ENCODE measurements around the gene LRRC4B. TPM values are rescaled to one million over a fixed set of nuclear protein-coding genes. Genes with fewer than 3 reads are reported as not detected.

LRRC4B gene
- total and polyA plus RNA-seq, 2 of the 4 experiments (the other 2 are of a cell fraction): 0.03 TPM; not detected in 1

DNA sequence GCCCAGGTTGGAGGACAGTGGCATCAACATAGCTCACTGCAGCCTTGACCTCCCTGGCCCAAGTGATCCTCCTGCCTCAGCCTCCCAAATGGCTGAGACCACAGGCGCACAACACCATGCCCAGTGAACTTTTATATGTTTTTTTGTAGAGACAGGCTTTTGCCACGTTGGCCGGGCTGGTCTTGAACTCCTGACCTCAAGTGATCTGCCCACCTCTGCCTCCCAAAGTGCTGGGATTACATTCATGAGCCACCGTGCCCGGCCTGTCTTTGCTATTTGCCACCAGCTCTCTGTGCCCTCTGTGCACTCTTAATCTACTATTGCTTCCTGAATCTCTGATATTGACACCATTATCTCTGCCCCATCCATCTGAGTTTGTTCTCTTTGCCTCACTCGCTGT is 34.3 kb upstream of the LRRC4B start:
- H2AK5ac ChIP-seq (ENCODE audit: low read depth, low read length): no peak overlapping the region
- H3K27me3 ChIP-seq (ENCODE audit: control insufficient read depth, insufficient read depth, low read length): no peaks in the 10 kb centered on the region; the same call in 1 of the 2 replicates
- in situ Hi-C loops (cut with MboI; ENCODE audit: low sequenced_read_pairs): no loop called here
- no peak overlapping the region for H4K8ac ChIP-seq (ENCODE audit: low read depth in 2 of 2, low read length in 2 of 2)
- CTCF ChIA-PET: no interaction called here
- H4K20me1 ChIP-seq (ENCODE audit: insufficient read depth, low read length): no peaks in the 10 kb centered on the region
- intact Hi-C loops (cut with micrococcal nuclease): no loop called here
- BruUV-seq (replicated peaks): no TSS peak
- no peak overlapping the region for H3K9ac ChIP-seq (ENCODE audit: low read depth, low read length)
- dilution Hi-C loops (cut with HindIII; ENCODE audit: low sequenced_read_pairs, unreplicated experiment): no loop called here
- no peak overlapping the region for H2BK5ac ChIP-seq (ENCODE audit: low read depth, low read length, poor library complexity, severe bottlenecking)
- no peak overlapping the region for H2BK15ac ChIP-seq (ENCODE audit: low read depth, low read length)
- TF ChIP-seq POLR2A (IDR thresholded peaks at IDR 0.05; ENCODE audit: low read depth, low read length) (no peak), CHD1 (IDR thresholded peaks at IDR 0.05; ENCODE audit: low read depth, low read length) (no peak), NFE2L2 (IDR thresholded peaks at IDR 0.05; ENCODE audit: low read depth, low read length) (no peak), RFX5 (IDR thresholded peaks at IDR 0.05; ENCODE audit: low read depth, low read length) (no peak), RCOR1 (IDR thresholded peaks at IDR 0.05; ENCODE audit: insufficient replicate concordance, low read length) (no peak), SMC3 (IDR thresholded peaks at IDR 0.05; ENCODE audit: low read depth, low read length) (no peak), FOS (IDR thresholded peaks at IDR 0.05; ENCODE audit: low read depth, low read length) (no peak), RAD21 (IDR thresholded peaks at IDR 0.05; ENCODE audit: low read length) (no peak), MAFK (IDR thresholded peaks at IDR 0.05; ENCODE audit: low read depth, low read length) (no peak), CEBPB (IDR thresholded peaks at IDR 0.05; ENCODE audit: low read depth, low read length) (no peak), MXI1 (IDR thresholded peaks at IDR 0.05; ENCODE audit: borderline replicate concordance, low read depth, low read length) (no peak), MAZ (IDR thresholded peaks at IDR 0.05; ENCODE audit: borderline replicate concordance, low read depth, low read length) (no peak), BHLHE40 (IDR thresholded peaks at IDR 0.05; ENCODE audit: low read depth, low read length) (no peak)
- TF ChIP-seq, protein P1, sequence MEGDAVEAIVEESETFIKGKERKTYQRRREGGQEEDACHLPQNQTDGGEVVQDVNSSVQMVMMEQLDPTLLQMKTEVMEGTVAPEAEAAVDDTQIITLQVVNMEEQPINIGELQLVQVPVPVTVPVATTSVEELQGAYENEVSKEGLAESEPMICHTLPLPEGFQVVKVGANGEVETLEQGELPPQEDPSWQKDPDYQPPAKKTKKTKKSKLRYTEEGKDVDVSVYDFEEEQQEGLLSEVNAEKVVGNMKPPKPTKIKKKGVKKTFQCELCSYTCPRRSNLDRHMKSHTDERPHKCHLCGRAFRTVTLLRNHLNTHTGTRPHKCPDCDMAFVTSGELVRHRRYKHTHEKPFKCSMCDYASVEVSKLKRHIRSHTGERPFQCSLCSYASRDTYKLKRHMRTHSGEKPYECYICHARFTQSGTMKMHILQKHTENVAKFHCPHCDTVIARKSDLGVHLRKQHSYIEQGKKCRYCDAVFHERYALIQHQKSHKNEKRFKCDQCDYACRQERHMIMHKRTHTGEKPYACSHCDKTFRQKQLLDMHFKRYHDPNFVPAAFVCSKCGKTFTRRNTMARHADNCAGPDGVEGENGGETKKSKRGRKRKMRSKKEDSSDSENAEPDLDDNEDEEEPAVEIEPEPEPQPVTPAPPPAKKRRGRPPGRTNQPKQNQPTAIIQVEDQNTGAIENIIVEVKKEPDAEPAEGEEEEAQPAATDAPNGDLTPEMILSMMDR (conservative IDR thresholded peaks at IDR 0.05; ENCODE audit: low read depth, low read length): no peak
- TF ChIP-seq, protein P2, sequence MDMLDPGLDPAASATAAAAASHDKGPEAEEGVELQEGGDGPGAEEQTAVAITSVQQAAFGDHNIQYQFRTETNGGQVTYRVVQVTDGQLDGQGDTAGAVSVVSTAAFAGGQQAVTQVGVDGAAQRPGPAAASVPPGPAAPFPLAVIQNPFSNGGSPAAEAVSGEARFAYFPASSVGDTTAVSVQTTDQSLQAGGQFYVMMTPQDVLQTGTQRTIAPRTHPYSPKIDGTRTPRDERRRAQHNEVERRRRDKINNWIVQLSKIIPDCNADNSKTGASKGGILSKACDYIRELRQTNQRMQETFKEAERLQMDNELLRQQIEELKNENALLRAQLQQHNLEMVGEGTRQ (IDR thresholded peaks at IDR 0.05; ENCODE audit: low read depth, low read length): no peak
- TF ChIP-seq, protein P3, sequence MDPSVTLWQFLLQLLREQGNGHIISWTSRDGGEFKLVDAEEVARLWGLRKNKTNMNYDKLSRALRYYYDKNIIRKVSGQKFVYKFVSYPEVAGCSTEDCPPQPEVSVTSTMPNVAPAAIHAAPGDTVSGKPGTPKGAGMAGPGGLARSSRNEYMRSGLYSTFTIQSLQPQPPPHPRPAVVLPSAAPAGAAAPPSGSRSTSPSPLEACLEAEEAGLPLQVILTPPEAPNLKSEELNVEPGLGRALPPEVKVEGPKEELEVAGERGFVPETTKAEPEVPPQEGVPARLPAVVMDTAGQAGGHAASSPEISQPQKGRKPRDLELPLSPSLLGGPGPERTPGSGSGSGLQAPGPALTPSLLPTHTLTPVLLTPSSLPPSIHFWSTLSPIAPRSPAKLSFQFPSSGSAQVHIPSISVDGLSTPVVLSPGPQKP (IDR thresholded peaks at IDR 0.05; ENCODE audit: borderline replicate concordance, low read depth, low read length): no peak
- peaks cover 3% of the 10 kb centered on the region; the same call in 1 of the 2 replicates for H3K9me3 ChIP-seq (ENCODE audit: control insufficient read depth, insufficient read depth, low read length)
- POLR2A ChIA-PET (ENCODE audit: unreplicated experiment): no interaction called here
- DNase-seq (no peak), ATAC-seq (ENCODE audit: low read depth) (no peak)
- no peak overlapping the region for H2AK9ac ChIP-seq (replicated peaks; ENCODE audit: low read depth, low read length, poor library complexity)
- H3K4me2 ChIP-seq (ENCODE audit: low read depth, low read length): no peak overlapping the region
- 59% methylated on average over 4 of the region's 6 CpGs; no CpG with 5 or more reads in 1 of the 2 experiments for WGBS, 2 experiments (ENCODE audit: extremely low coverage in 2 of 2, insufficient read length in 1 of 2)
- no peak overlapping the region for H4K91ac ChIP-seq (ENCODE audit: insufficient read depth, low read depth, low read length)
- no peaks in the 10 kb centered on the region for H3K36me3 ChIP-seq (ENCODE audit: control insufficient read depth, insufficient read depth, low read length)
- no peaks in the 10 kb centered on the region for H3K79me1 ChIP-seq (ENCODE audit: low read depth in 1 of 2, low read length in 2 of 2)
- no peak overlapping the region for H3K4me3 ChIP-seq (ENCODE audit: insufficient read depth, low read depth, low read length)
- no peak overlapping the region for H3K27ac ChIP-seq (ENCODE audit: insufficient read depth, low read length)
- no peak overlapping the region for H3K18ac ChIP-seq (ENCODE audit: low read depth, low read length)
- no peaks in the 10 kb centered on the region for H3K9me1 ChIP-seq (ENCODE audit: insufficient read depth, low read length)
- H3K4ac ChIP-seq (ENCODE audit: low read depth, low read length): no peak overlapping the region
- H3K56ac ChIP-seq (ENCODE audit: extremely low read depth, insufficient read depth, low read length): no peak overlapping the region
- no peaks in the 10 kb centered on the region for H3K4me1 ChIP-seq (ENCODE audit: control insufficient read depth, insufficient read depth, low read length)
- no peak overlapping the region for H2AFZ ChIP-seq (replicated peaks; ENCODE audit: low read length, poor library complexity)
- no peak overlapping the region for H3K14ac ChIP-seq (replicated peaks; ENCODE audit: low read depth, low read length)
- H3K23ac ChIP-seq (ENCODE audit: low read depth, low read length): no peak overlapping the region
- no peak overlapping the region for H2BK120ac ChIP-seq (ENCODE audit: low read depth, low read length)
- no peak overlapping the region for H2BK20ac ChIP-seq (ENCODE audit: low read depth, low read length)
- H4K5ac ChIP-seq (ENCODE audit: low read depth, low read length): no peak overlapping the region

All from IMR-90 (cell line).